H1 (cell line): ENCODE measurements around the gene DNAJA3. TPM values are rescaled to one million over a fixed set of nuclear protein-coding genes. Genes with fewer than 3 reads are reported as not detected.

Experiments used
- ATF3 ChIP-seq: IDR thresholded peaks from 2 replicates; pipeline ENCODE4 v1.6.1; 2011; ENCODE audit warnings: low read depth, mild to moderate bottlenecking, low read length; ENCODE audit not compliant: insufficient read depth
- BACH1 ChIP-seq: IDR thresholded peaks from 2 replicates; pipeline ENCODE4 v1.6.1; 2012; ENCODE audit warnings: low read length, improper control_type of control experiment
- CHD1 ChIP-seq: IDR thresholded peaks from 2 replicates; pipeline ENCODE4 v1.6.1; 2012; ENCODE audit warnings: low read depth, low read length, improper control_type of control experiment
- CREB1 ChIP-seq: IDR thresholded peaks from 2 replicates; pipeline ENCODE4 v1.6.1; 2012; ENCODE audit warnings: inconsistent platforms
- CTBP2 ChIP-seq: IDR thresholded peaks from 2 replicates; pipeline ENCODE4 v1.7.0; 2011; ENCODE audit warnings: borderline replicate concordance, mild to moderate bottlenecking, moderate library complexity, mixed read lengths, low read length; ENCODE audit not compliant: insufficient read depth, insufficient read length
- CTCF ChIP-seq, 3 experiments: IDR thresholded peaks; 1 replicate in 2 of 3; 2 replicates in 1 of 3; pipeline versions ENCODE4 v1.5.1 to v1.6.1; 2011; ENCODE audit warnings: low read length in 3 of 3, mild to moderate bottlenecking in 3 of 3, inconsistent platforms in 2 of 3, low read depth in 1 of 3, moderate library complexity in 1 of 3; ENCODE audit not compliant: insufficient read depth in 1 of 3; ENCODE audit errors: control extremely low read depth in 1 of 3
- EZH2 ChIP-seq: fragments of 200-600 bp; sonication (generic); IDR thresholded peaks from 2 replicates; pipeline ENCODE4 v1.7.1; 2012; ENCODE audit warnings: low read depth, mild to moderate bottlenecking, moderate library complexity, low read length, inconsistent platforms; ENCODE audit not compliant: severe bottlenecking
- MAX ChIP-seq: IDR thresholded peaks from 2 replicates; pipeline ENCODE4 v1.6.1; 2012; ENCODE audit warnings: inconsistent platforms
- PHF8 ChIP-seq: fragments of 200-600 bp; sonication (generic); conservative IDR thresholded peaks from 2 replicates; pipeline ENCODE4 v1.7.1; 2012; ENCODE audit warnings: low read depth, mild to moderate bottlenecking, inconsistent platforms, low read length, moderate library complexity
- POU5F1 ChIP-seq: IDR thresholded peaks from 2 replicates; pipeline ENCODE4 v1.6.1; 2011; ENCODE audit warnings: low read depth, mild to moderate bottlenecking, low read length, moderate library complexity
- RAD21 ChIP-seq, 2 experiments: IDR thresholded peaks in 1 of 2; conservative IDR thresholded peaks in 1 of 2; 2 replicates each; pipeline ENCODE4 v1.6.1; 2011; ENCODE audit warnings: low read depth in 2 of 2, low read length in 2 of 2, improper control_type of control experiment in 1 of 2, inconsistent platforms in 1 of 2, mild to moderate bottlenecking in 1 of 2, moderate library complexity in 1 of 2
- RBBP5 ChIP-seq: IDR thresholded peaks from 2 replicates; pipeline ENCODE4 v1.7.1; 2012; ENCODE audit warnings: low read depth, mild to moderate bottlenecking, inconsistent platforms, low read length, moderate library complexity, borderline replicate concordance
- RNF2 ChIP-seq: fragments of 200-900, 300-1000 bp; sonication (generic); IDR thresholded peaks from 2 replicates; pipeline ENCODE4 v1.7.1; 2016; ENCODE audit warnings: borderline replicate concordance, low read depth, mild to moderate bottlenecking, antibody characterized with exemption, low read length; ENCODE audit not compliant: poor library complexity, severe bottlenecking; ENCODE audit errors: missing control alignments
- SIRT6 ChIP-seq: IDR thresholded peaks from one replicate; pipeline ENCODE4 v1.7.1; 2012; ENCODE audit warnings: low read length, inconsistent platforms
- SP2 ChIP-seq: IDR thresholded peaks from 2 replicates; pipeline ENCODE4 v1.6.1; 2012; ENCODE audit warnings: mild to moderate bottlenecking, low read length, inconsistent platforms
- SRF ChIP-seq: IDR thresholded peaks from 2 replicates; pipeline ENCODE4 v1.6.1; 2011; ENCODE audit warnings: mild to moderate bottlenecking, low read depth, low read length, moderate library complexity
- TAF1 ChIP-seq: IDR thresholded peaks from 2 replicates; pipeline ENCODE4 v1.6.1; 2011; ENCODE audit warnings: mild to moderate bottlenecking, low read depth, low read length
- USF2 ChIP-seq: IDR thresholded peaks from 2 replicates; pipeline ENCODE4 v1.6.1; 2011; ENCODE audit warnings: low read length, improper control_type of control experiment
- polyA plus RNA-seq, 7 experiments: library from polyadenylated mRNA; depleted of rRNA in 3 of 7; stranded (reverse) in 5 of 7; unstranded in 2 of 7; fragments of >200 nt in 5 of 7; fragments of 200-250 nt in 2 of 7; gene quantifications; 1 replicate in 5 of 7; 2 replicates in 1 of 7; 4 replicates in 1 of 7; pipeline versions ENCODE4 v1.2.1 to v1.2.3, GENCODE V29; 2011 to 2013; ENCODE audit warnings: missing spikeins in 2 of 7, mixed read lengths in 2 of 7
- total RNA-seq: library from RNA; stranded (reverse); fragmentation: NEBNext Ultra II Directional; extraction: Animal tissue kit (Norgen Biotek cat#: 25700); gene quantifications from 2 replicates; pipeline ENCODE4 v1.2.1, GENCODE V29; 2021

Gene DNAJA3
- total and polyA plus RNA-seq, 2 of the 8 experiments (the other 6 are each of a cell fraction or from before 2014, with no cell fraction given): 37.3 to 59.1 TPM

- TF ChIP-seq CTCF (IDR thresholded peaks at IDR 0.05; ENCODE audit: control extremely low read depth in 1 of 3, insufficient read depth in 1 of 3, low read depth in 1 of 3, low read length in 3 of 3) (peak; percentile 42 to 58 (median 57)), USF2 (no peak; the same call in 1 of the 2 replicates), TAF1 (peak; percentile 85), PHF8 (peak; percentile 60; the same call in 1 of the 2 replicates), RBBP5 (peak; percentile 60; the same call in 1 of the 2 replicates), EZH2 (no peak), POU5F1 (no peak), RNF2 (no peak), RAD21 (IDR thresholded peaks at IDR 0.05 in 1 of 2, conservative IDR thresholded peaks at IDR 0.05 in 1 of 2; ENCODE audit: low read depth in 2 of 2, low read length in 2 of 2) (peak; percentile 16 to 22; a peak in 2 of 4 replicates), CHD1 (no peak), CTBP2 (peak; percentile 56), SP2 (no peak), BACH1 (0 out of 2 replicates have a peak, but pooled peaks have one; percentile 21), ATF3 (no peak), SRF (no peak), SIRT6 (no peak), CREB1 (peak; percentile 86), MAX (peak; percentile 100)
These were observed 50.5 kb downstream of the DNAJA3 start, which contains the start of gene HMOX2 (continued) for GRCh38 chr16:4475880-4476788.
